A549 treated with ZK216348 at 1 μM for 4 hours (cell line): ENCODE measurements around the gene LMBRD1. TPM values are rescaled to one million over a fixed set of nuclear protein-coding genes. Genes with fewer than 3 reads are reported as not detected.

ENCODE experiments used
- total RNA-seq: library from RNA; stranded (reverse); fragments of 200-300 nt; extraction: Qiagen RNA extraction; gene quantifications from 5 replicates; pipeline ENCODE4 v1.2.3, GENCODE V29; 2022; ENCODE audit warnings: low read depth

LMBRD1 gene
- 8.8 to 14.6 TPM (median 9.8 TPM) in 5 replicates for total RNA-seq

GRCh38 chr6:69796642-69797390 is at the start of gene LMBRD1:
TSS of gene LMBRD1 (minus strand) at chr6:69797010. CDS start at chr6:69796881, 129 bp downstream.

Other genes starting within 250 kb of the LMBRD1 start
- gene COL19A1, start 69.5 kb upstream of the LMBRD1 start, total RNA-seq = not detected in 5 replicates